Sciatic nerve (tissue), 2 donors: ENCODE data around the gene UST. TPM values are rescaled to one million over a fixed set of nuclear protein-coding genes. Genes with fewer than 3 reads are reported as not detected.
A peak's percentile ranks its signal among the peaks of the same experiment; 100 is the strongest.
"Not testable (repeated sequence)": the region's sequence is repeated elsewhere in the genome, so short reads cannot be mapped to it uniquely, and the experiment has no call there.

Experiments used
- ATAC-seq: fragments of 200-7000 bp; cut with Tn5 transposase; one replicate; pipeline ENCODE4 v1.9.1; 2020; ENCODE audit warnings: mild to moderate bottlenecking, moderate library complexity
- DNase-seq: peaks from one replicate; pipeline ENCODE4 v3.0.0-alpha.2; 2020; ENCODE audit warnings: low spot score
- intact Hi-C: fragments of 100-400 bp; cut with DNase I; formaldehyde crosslinking; loops from one replicate; pipeline ENCODE4 v1.14.2; 2022
- total RNA-seq: library from RNA; stranded (reverse); fragmentation: NEBNext Ultra II Directional; extraction: Animal tissue kit (Norgen Biotek cat#: 25700); gene quantifications from one replicate; pipeline ENCODE4 v1.2.1, GENCODE V29; 2021
- donor health status: DM: no; HTN: no; CAD: no.
- donor health status: DM: no; HTN: no; CAD: no.

The UST gene
- total RNA-seq, 1 donor from 2014 or later = 33.1 TPM

DNA sequence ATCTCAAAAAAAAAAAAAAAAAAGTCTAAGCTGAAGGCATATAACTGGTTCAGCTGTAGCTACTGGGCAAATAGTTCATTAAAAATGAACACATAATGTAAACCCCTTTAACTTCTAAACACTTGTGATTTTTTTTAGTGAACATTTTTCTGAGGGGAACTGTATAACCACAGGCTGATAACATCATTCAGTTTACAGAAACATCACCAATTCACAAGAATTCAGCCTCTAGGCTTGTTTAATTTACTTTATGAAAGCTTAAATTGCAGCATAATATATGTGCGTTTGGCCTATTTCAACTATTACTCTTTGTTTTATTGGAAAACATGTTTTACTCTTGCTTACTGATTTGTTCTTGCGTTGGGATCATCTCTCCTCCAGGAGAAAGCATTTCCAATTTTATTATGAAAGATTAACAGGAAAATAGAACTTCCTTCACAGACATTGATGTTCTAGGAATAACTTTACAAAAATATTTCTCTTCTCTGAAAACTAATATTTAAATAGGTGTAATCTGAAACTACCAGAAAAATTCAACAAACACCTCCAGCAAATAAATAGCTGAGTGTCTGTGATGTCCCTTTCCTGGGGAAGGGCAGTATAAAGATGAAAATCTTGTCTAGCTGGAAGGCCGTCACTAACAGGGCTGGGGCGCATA is 284.5 kb downstream of the UST start:
- intact Hi-C loops = no loop called here
- DNase-seq = no peak
- ATAC-seq = no peak

DNA sequence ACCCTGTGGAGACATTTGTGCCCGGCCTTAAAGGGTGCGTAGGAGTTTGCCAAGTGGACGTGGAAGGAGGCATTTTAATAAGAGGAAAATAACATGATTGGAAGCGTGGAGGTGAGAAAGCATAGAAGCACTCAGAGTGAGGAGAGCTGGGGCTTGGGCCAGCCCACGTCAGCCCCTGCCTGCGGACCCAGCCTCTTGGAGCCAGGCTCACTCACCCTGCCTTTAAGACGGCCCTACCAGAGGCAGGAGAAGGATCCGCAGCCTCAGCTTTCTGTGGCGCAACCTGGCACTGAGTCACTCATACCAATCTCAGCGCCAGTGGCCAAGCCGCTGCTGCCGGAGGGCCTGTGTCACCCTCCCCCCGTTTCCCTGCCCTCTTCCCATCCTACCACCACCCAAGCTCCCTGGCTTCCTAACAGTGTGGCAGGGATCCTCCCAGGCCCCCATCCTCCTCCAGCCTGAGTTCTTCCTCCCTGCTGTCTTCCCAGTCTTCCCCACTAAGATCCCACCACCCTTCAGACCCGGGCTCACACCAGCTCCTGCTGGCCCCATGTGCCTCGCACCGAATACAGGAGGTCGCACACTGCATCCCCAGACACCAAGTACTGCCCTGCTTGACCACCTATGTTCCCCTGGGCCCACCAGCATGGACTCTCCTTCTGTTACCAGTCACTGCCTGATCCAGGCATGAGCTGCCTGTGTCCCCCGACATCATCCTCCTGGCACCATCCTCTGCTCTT is 285.2 kb downstream of the UST start:
- ATAC-seq = peak; percentile 11

DNA sequence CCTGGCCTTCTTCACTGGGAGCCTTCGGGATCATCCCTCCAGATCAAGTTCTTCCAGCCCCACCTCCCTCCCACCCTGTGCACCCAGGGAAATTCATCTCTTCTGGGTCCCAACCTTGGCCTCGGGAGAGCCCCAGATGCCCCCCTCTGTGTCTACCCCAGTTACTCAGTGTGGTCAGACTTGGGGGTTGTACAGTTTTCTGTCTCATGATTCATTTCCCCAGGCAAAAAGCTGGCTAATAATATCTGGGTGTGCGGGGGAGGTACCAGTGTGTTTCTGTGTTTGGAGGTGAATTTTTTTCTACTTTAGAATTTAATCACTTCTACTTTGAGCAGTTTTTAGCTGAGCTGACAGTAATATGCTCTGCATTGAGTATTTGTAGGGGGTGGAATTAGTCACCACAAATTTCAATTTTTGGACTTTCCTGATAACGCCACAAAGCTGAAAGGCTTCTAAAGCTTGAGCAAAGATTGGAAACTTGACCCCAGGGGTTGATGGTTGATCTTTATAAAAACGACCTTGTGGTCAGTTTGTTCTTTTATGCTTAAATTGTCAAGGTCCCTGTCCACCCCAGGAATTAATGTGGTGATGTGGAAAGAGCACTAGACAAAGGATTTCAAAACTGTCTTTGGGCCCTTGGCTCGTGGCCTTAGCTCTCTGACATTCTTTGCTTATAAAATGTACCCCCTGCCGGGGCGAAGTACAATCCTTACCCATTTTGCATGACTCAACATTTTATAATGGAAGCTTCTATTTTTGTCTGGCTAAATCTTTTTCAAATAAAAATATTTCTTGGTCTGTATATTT is 286.0 kb downstream of the UST start:
- intact Hi-C loops = no loop called here
- no peak for ATAC-seq
- DNase-seq = no peak

More for the DNA sequence above, 285.2 kb downstream of the UST start:
- intact Hi-C loops = no loop called here
- no peak for DNase-seq

DNA sequence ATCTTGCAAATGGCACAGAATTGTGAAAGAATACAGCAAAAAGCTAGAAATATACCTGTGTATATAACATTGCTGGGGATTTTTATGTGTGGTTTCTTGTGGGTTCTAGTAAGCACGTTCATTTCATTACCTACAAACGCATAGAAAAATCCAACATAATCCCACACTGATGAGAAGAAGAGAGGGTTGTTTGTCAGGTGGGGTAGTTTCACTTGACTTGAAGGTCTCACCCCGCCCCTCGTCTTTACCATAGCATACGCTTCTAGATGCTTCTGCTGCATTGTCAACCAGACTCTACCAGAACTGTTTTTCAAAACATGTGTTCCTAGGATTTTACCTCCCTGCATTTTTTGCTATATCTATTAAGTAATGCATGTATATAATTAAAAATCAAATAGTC is 286.6 kb downstream of the UST start:
- DNase-seq = no peak
- no peak for ATAC-seq
- intact Hi-C loops = no loop called here

DNA sequence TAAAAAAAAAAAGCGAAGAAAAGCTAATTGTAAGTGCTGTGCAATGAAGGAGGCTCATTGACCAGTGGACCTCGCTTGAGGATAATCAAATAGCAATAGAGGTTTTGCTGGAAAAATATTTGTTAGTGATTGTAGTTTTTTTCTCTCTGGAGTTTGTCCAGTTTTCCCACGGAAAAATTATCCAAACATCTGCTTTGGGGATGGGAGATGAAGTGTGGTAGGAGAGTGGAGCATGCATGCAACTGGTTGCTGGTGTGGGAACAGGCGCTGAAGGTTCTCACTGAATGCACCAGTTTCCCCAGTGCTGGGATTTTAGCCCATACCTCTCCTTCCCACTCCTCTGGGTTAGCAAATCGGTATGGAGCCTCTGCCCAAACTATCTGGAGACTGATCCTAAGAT is 288.9 kb downstream of the UST start:
- intact Hi-C loops = no loop called here
- no peak for DNase-seq
- no peak for ATAC-seq

DNA sequence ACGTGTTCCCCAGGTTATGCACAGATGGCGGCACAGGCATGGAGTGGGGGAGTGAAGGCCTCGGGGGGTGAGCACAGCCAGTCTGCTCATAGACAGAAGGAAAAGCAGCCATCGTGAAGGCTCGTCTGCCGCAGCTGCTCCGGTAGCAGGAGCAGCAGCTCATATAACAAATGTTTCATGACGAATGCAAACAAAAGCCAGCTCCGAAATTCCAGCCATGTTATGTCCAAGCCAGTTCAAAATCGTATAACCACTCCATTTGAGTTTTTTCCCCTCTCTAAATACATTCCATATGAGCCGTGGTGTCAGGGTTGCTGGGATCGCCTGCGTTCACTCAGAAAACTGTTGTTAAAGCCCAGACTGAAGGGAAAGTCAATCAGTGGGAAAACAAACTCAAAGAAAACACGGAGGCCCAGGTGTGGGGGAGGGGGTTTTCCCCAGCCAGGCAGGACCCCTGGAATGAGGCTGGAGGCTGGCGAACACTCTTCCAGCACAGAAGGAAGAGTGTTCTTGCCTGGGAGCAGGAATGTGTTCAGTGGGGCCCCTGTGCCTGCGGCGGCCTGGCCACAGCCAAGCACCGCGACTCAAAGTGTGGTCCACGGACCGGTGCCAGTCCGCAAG is 290.3 kb downstream of the UST start:
- no peak for DNase-seq
- intact Hi-C loops = no loop called here
- ATAC-seq = no peak

DNA sequence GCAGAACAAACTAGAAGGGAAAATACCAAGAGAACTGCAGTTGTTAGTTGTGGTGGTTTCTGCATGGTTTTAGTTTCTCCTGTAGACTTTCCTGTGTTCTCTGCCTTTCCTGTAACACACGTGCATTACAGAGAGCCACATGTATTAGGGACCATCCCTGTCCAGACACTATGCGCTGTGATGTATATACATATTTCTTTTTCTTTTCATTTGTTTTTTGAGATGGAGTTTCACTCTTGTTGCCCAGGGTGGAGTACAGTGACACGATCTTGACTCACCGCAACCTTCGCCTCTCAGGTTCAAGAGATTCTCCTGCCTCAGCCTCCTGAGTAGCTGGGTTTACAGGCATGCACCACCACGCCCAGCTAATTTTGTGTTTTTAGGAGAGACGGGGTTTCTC is 292.2 kb downstream of the UST start:
- ATAC-seq, DNase-seq, intact Hi-C loops: not testable (repeated sequence)

DNA sequence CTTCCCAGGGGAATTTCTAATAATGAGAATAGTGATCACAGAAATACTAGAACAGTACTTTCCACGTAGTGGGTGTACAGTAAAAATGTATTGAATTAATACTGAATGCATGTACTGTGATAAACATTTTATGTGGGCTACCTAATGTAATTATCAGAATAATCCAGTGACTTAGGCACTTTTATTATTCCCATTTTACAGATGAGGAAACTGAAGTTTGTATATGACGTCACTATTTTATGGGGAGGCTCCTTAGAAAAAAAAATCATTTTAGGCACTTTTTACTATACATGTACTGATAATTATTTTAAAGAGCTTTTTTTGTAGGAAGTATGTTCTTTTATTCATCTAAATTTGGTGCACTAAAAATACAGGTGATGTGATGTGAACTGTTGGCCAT is 295.1 kb downstream of the UST start:
- intact Hi-C loops = no loop called here
- no peak for DNase-seq

DNA sequence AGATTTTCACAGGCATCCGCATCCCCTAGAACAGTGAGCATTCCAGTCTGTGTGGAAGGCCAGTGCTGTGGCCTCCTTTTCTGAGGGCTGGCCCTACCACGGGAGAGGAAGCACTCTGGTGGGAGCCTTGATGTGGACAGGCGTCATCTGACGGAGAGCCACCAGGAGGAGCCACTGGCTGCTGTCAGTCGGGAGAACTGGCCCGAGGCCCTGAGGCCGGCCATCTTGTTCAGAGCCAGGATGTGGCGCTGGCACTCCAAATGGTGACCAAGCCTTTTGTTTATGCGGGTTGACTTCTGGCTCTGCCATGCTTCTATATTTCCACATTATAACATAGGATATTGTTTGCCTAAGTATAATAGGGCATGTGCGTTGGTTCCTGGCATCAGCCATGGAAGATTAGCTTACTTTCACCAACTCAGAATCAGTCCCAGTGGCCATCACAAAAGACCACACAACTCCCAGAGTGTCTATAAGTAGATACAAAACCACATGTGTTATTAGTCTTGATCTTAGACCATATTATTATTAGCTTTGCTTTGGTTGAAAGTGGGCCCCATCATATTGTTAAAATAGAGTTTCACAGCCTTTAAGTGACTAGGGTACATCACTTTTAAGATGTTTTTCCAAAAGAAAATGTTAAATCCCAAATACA is 296.8 kb downstream of the UST start:
- no peak for DNase-seq
- no peak for ATAC-seq
- intact Hi-C loops = no loop called here

More for the DNA sequence above, 295.1 kb downstream of the UST start:
- ATAC-seq = no peak

DNA sequence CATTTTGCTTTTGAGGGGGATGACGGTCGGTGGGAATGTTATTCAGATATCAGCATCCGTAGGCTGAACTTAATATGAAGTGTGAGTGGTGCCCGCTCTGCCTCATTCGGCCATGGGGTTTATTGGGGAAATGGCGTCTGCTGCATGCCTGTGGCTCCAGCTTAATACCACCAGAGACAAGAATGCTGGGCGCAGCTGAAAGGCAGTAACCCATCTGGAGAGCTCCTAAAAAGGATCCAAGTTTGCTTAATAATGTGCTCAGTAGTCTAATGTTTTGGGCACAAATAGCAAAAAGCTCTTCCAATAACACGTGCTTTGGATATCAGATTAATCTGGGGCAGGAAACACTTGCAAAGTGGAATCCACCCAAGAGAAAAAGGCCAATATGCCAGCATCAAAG is 297.7 kb downstream of the UST start:
- intact Hi-C loops = no loop called here
- no peak for DNase-seq
- ATAC-seq = peak; percentile 50

DNA sequence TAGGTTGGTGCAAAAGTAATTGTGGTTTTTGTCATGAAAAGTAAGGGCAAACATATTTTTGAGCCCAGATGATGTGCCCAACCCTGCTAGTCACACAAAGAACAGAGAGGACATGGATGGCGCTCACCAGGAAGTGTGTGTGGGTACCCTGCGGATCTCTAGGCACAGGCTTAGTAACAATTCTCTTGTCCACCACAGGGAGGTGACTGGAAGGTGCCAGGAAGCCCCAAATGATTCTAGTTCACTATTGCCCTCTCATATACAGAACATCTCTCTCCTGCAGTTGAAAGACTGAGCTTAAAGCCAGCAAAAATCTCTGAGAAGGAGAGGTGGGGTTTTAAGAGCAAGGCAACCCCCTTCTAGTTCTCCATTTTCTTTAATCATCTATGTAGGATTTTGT is 298.6 kb downstream of the UST start:
- intact Hi-C loops = no loop called here
- ATAC-seq (no peak), DNase-seq (no peak)

DNA sequence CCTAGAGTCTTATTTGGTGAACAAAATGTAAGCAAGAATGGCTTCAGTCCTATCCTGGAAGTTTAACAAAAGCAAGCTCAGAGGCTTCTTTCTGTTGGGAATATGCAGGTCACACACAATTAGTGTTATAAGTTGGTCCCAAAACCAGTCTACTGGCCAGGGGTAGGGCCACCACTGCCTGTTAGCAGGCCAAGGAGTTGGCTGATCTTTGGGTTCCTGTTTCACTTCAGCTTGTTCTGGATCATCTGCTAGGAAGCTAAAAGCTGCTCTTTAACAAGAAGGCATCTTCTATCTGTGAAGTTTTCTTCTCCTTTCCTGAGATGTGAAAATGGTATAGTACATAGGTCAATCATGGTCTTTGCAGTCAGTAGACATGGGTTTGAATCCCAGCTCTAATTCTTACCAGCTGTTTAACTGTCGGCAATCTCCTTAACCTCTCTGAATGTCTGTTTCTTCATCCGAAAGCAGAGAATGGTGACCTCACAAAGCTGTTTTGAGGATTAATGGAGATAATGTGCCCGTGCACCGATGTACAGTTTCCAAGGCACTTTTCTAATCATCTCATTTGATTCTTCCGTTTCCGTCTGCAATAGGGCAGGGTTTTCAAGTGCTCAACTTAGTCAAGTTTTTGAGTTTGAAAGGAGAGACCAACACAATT is 299.5 kb downstream of the UST start:
- no peak for ATAC-seq
- intact Hi-C loops = no loop called here
- DNase-seq = no peak

DNA sequence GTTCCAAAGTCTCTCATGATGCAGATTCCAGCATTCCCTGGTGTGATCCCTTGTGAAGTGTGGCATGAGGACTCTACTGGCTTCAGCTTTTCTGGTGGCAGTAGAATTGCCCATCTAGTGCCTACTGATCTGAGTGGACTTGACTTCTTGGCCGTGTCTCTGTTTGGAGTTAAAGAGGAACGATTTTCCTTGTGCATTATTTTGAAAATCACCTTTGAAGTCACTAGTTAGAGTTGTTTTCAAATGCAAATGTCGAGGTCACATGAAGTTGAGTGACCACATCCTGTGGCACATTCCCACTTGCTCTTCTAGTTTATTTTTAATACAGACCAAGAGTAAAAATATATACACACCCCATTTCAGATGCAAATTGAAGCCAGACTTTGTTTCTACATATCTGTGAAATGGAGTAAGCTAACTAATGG is 300.0 kb downstream of the UST start:
- intact Hi-C loops = no loop called here
- ATAC-seq (no peak), DNase-seq (no peak)

DNA sequence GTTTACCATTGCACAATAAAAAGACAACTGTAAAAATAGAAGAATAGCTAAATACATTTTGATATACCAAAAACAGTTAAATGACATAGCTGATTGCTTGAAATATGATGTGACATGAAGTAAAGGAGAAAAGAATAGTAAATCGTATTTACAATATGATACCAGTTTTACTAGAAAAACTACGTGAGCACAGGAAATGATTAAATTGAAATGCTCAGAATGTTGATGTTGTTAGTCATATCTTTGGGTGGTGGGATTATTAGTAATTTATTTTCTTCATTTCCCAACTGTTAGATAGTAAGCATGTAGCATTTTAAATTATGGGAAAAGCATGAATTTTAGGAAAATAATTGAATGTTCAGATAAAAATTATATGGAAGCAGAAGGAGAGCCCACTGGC is 302.4 kb downstream of the UST start:
- no peak for DNase-seq
- intact Hi-C loops = no loop called here
- no peak for ATAC-seq

DNA sequence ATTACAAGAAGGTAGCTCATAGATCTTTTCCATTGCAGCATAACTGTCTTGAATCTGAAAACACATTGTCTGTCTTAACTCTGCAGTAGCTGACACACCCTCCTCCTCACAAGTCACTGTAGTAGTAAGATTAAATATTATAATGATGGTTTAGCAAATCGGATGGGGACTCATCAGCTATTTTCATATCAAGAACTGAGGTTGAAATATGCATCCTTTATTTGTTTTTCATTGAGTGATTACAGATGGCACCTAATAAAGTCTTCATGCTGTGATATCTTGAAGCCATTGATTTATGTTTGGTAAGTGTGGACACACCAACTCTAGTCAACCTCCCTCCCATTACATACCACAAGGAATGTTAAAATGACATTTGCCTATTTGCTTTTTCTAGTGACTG is 303.3 kb downstream of the UST start:
- DNase-seq (no peak), ATAC-seq (no peak)
- intact Hi-C loops = no loop called here

DNA sequence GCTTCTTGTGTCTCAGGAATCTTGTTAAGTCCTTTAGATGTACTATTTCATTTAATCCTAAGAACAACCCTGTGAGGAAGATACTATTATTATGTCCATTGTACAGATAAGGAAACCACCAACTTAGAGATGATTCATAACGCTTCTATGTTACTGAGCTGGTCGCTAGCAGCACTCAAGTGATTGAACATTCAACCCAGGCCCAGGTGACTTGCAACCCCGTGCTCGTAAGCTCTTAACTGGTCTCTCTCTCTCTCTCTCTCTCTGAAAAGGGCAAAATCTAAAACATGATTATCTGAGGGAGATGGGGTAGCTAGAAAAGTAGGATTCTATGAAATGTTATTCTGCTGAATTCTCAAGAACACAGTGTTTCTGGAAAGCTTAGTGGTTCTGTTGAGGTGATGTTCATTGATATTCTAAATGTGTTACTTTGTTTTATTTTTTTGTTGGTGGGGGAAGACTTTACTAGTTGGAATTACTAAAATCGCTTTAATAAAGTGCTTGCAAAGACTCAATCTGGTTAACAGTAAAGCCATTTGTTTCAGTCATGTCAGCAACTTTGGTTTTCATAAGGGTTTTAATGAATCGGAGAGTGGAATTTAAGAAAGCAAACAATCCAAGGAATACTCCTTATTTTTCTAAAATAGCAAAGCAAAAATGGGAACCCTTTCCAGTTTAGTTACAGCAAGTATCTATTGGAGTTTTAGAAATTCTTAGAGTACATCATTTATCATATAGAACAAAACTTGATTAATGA is 305.7 kb downstream of the UST start:
- ATAC-seq (no peak), DNase-seq (no peak)
- intact Hi-C loops = no loop called here

DNA sequence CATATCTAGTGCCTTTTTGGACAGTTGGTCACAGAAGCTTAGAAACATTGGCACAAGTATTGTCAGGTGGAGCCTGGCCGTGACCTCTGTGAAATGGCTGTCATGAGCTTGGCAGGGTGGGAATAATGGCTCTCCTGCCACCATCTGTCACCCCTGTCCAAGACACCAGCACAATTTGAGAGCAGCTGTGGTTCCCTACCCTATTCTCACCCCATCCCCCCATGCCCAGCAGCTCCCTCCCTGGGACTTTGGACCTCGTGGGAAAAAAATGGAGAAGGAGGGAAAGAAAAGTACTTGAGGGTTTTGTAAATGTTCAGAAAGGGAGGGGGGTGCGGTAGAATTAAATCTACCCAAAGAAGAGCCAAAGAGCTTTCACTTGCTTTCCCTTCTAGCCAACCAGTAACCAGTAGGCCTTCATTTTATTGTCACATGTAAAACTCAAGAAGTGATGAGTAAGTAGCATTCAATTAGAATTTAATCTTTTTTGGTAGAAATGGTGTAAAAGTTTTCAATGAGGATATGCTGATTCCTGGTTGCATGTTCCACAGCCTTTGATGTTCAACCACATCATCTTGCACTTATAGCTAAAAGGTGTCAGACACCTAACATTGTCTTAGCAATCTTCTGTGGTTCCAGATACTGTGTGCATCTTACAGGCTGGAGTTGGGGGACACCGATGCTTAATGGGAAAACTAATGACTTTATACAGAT is 307.2 kb downstream of the UST start:
- intact Hi-C loops = no loop called here
- DNase-seq (no peak), ATAC-seq (no peak)
